Measurements from ENCODE around the gene INSYN2A. TPM values are rescaled to one million over a fixed set of nuclear protein-coding genes. Genes with fewer than 3 reads are reported as not detected.

The INSYN2A gene
- total and polyA plus RNA-seq, 9 of the 15 experiments (the other 6 are each of a cell fraction or from before 2014, with no cell fraction given): not detected

DNA sequence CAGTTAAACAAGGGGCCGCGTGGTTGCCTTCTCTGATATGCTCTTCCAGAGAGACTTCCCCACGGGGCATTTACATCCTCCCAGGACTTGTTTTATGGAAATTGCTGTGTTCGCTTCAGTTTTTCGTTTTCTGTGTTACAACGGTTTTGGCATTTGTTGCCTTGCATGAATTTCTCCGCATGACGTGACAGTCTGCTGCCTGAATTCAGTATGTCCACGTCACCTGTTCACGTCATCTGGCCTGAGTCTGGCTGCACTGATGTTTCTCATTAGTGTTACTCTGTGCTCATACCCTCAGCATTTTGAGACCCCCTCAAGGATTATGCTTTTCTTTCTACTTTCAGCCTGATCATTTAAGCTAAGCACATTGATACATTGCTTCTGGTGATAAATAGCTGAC lies 49.1 kb upstream of the INSYN2A start:
- Histone ChIP-seq H3K79me2 (ENCODE audit: control insufficient read depth, insufficient read depth, low read length) (no peaks in the 10 kb centered on the region), H3K9me1 (ENCODE audit: control insufficient read depth, insufficient read depth, low read length) (no peaks in the 10 kb centered on the region), H3K4me2 (ENCODE audit: insufficient read depth, low read length) (no peak overlapping the region), H3K9ac (ENCODE audit: insufficient read depth in 1 of 2, low read depth in 2 of 2, low read length in 2 of 2) (no peak overlapping the region), H3K4me1 (replicated peaks in 1 of 2; ENCODE audit: control insufficient read depth in 2 of 2, insufficient read depth in 2 of 2, low read length in 2 of 2) (no peaks in the 10 kb centered on the region), H3K36me3 (ENCODE audit: control insufficient read depth, insufficient read depth, low read length) (no peaks in the 10 kb centered on the region), H3K27me3 (ENCODE audit: control insufficient read depth in 2 of 2, insufficient read depth in 2 of 2, low read length in 2 of 2) (no peaks in the 10 kb centered on the region), H3K9me3 (replicated peaks; ENCODE audit: control insufficient read depth, insufficient read depth, low read depth, low read length) (no peaks in the 10 kb centered on the region), H3K27ac (ENCODE audit: extremely low read depth, low read depth, low read length) (no peak overlapping the region), H4K20me1 (replicated peaks; ENCODE audit: control insufficient read depth, insufficient read depth, low read length) (no peaks in the 10 kb centered on the region), H3K4me3 (no peak overlapping the region), H2AFZ (ENCODE audit: low read depth, low read length) (no peak overlapping the region)
- WGBS (ENCODE audit: insufficient coverage, low coverage, missing lambda C conversion rate): 4% methylated on average over 6 of the region's 10 CpGs
- no TSS peak for BruUV-seq (replicated peaks)
- intact Hi-C loops (cut with micrococcal nuclease) (no loop called here), in situ Hi-C loops (cut with MboI) (no loop called here)
- ChIA-PET CTCF (ENCODE audit: low intra/inter-chr PET ratio) (no interaction called here), POLR2A (interaction anchor here (0.6 kb wide), 1 partner anchor 14 kb away, joined by 3 read pairs; no protein-coding TSS in a partner anchor)
- no peak for DNase-seq (ENCODE audit: extremely low read depth in 1 of 4, low spot score in 3 of 4)
- no peak for ATAC-seq
- no peak for TF ChIP-seq PRPF4 (IDR thresholded peaks at IDR 0.05; ENCODE audit: insufficient read depth, low read depth, low read length, poor library complexity, severe bottlenecking)
- no peak for TF ChIP-seq FOS (IDR thresholded peaks at IDR 0.05; ENCODE audit: extremely low read depth, insufficient read length)
- no peak for TF ChIP-seq ZC3H4 (CRISPR knock-in tag; IDR thresholded peaks at IDR 0.05; ENCODE audit: borderline replicate concordance)
- TF ChIP-seq, protein P1, sequence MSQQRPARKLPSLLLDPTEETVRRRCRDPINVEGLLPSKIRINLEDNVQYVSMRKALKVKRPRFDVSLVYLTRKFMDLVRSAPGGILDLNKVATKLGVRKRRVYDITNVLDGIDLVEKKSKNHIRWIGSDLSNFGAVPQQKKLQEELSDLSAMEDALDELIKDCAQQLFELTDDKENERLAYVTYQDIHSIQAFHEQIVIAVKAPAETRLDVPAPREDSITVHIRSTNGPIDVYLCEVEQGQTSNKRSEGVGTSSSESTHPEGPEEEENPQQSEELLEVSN (IDR thresholded peaks at IDR 0.05; ENCODE audit: borderline replicate concordance in 1 of 2, extremely low read depth in 1 of 2, insufficient read depth in 1 of 2, insufficient read length in 1 of 2, low read depth in 1 of 2, low read length in 1 of 2, poor library complexity in 1 of 2, severe bottlenecking in 1 of 2): no peak
- TF ChIP-seq, protein P2, sequence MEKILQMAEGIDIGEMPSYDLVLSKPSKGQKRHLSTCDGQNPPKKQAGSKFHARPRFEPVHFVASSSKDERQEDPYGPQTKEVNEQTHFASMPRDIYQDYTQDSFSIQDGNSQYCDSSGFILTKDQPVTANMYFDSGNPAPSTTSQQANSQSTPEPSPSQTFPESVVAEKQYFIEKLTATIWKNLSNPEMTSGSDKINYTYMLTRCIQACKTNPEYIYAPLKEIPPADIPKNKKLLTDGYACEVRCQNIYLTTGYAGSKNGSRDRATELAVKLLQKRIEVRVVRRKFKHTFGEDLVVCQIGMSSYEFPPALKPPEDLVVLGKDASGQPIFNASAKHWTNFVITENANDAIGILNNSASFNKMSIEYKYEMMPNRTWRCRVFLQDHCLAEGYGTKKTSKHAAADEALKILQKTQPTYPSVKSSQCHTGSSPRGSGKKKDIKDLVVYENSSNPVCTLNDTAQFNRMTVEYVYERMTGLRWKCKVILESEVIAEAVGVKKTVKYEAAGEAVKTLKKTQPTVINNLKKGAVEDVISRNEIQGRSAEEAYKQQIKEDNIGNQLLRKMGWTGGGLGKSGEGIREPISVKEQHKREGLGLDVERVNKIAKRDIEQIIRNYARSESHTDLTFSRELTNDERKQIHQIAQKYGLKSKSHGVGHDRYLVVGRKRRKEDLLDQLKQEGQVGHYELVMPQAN (IDR thresholded peaks at IDR 0.05; ENCODE audit: borderline replicate concordance): no peak
- no peak for TF ChIP-seq EWSR1 (IDR thresholded peaks at IDR 0.05; ENCODE audit: borderline replicate concordance, low read depth, partially characterized antibody)
- TF ChIP-seq TEAD4 (IDR thresholded peaks at IDR 0.05; ENCODE audit: low read length): no peak
- no peak for TF ChIP-seq TEAD4 (CRISPR knock-in tag; IDR thresholded peaks at IDR 0.05; ENCODE audit: borderline replicate concordance)
- TF ChIP-seq MYNN (IDR thresholded peaks at IDR 0.05): no peak
- TF ChIP-seq MYNN (CRISPR knock-in tag; IDR thresholded peaks at IDR 0.05): no peak
- TF ChIP-seq CBX2 (IDR thresholded peaks at IDR 0.05; ENCODE audit: insufficient read depth, low read length, poor library complexity, severe bottlenecking): no peak
- no peak for TF ChIP-seq TAF9B (IDR thresholded peaks at IDR 0.05; ENCODE audit: partially characterized antibody)
- TF ChIP-seq HIVEP1 (CRISPR knock-in tag; IDR thresholded peaks at IDR 0.05): no peak
- FAIRE-seq: no peak
